Ishikawa (cell line): ENCODE data around the gene S100A6.

Experiments
- CEBPB ChIP-seq: IDR thresholded peaks from 2 replicates; pipeline ENCODE4 v1.6.1; 2012
- CREB1 ChIP-seq: IDR thresholded peaks from 2 replicates; pipeline ENCODE4 v1.6.1; 2012; ENCODE audit warnings: low read depth
- EGR1 ChIP-seq: IDR thresholded peaks from 2 replicates; pipeline ENCODE4 v1.6.1; 2012
- EP300 ChIP-seq: IDR thresholded peaks from 2 replicates; pipeline ENCODE4 v1.6.1; 2012; ENCODE audit warnings: borderline replicate concordance
- FOXM1 ChIP-seq: IDR thresholded peaks from 2 replicates; pipeline ENCODE4 v1.6.1; 2012; ENCODE audit warnings: low read depth, borderline replicate concordance
- MAX ChIP-seq: IDR thresholded peaks from 2 replicates; pipeline ENCODE4 v1.6.1; 2012
- NFIC ChIP-seq: IDR thresholded peaks from 2 replicates; pipeline ENCODE4 v1.6.1; 2012
- RAD21 ChIP-seq: IDR thresholded peaks from 2 replicates; pipeline ENCODE4 v1.6.1; 2012; ENCODE audit warnings: low read depth
- REST ChIP-seq: IDR thresholded peaks from 2 replicates; pipeline ENCODE4 v1.6.1; 2012; ENCODE audit warnings: low read depth, mild to moderate bottlenecking
- TAF1 ChIP-seq: IDR thresholded peaks from 2 replicates; pipeline ENCODE4 v1.6.1; 2012; ENCODE audit warnings: low read depth, mild to moderate bottlenecking
- TCF12 ChIP-seq: IDR thresholded peaks from 2 replicates; pipeline ENCODE4 v1.6.1; 2012; ENCODE audit warnings: low read depth
- TEAD4 ChIP-seq: IDR thresholded peaks from 2 replicates; pipeline ENCODE4 v1.6.1; 2012
- YY1 ChIP-seq: IDR thresholded peaks from 2 replicates; pipeline ENCODE4 v1.6.1; 2012; ENCODE audit warnings: low read depth
- ZBTB7A ChIP-seq: IDR thresholded peaks from 2 replicates; pipeline ENCODE4 v1.6.1; 2012; ENCODE audit warnings: low read depth
- TF ChIP-seq, protein P1 (sequence below): IDR thresholded peaks from 2 replicates; pipeline ENCODE4 v1.6.1; 2012

Gene S100A6

GRCh38 chr1:153520818-153521476 is 14.8 kb downstream of the S100A6 start:
- TF ChIP-seq FOXM1 (no peak), ZBTB7A (no peak), EGR1 (no peak), YY1 (no peak), MAX (no peak), TEAD4 (no peak), REST (no peak), EP300 (no peak), CREB1 (no peak), RAD21 (no peak), TCF12 (no peak), NFIC (no peak), TAF1 (no peak)
- TF ChIP-seq, protein P1, sequence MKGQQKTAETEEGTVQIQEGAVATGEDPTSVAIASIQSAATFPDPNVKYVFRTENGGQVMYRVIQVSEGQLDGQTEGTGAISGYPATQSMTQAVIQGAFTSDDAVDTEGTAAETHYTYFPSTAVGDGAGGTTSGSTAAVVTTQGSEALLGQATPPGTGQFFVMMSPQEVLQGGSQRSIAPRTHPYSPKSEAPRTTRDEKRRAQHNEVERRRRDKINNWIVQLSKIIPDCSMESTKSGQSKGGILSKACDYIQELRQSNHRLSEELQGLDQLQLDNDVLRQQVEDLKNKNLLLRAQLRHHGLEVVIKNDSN = no peak

- TF ChIP-seq RAD21 = no peak
- TF ChIP-seq EP300 = no peak
- no peak for TF ChIP-seq TAF1
These were observed 16.5 kb downstream of the S100A6 start for GRCh38 chr1:153519242-153519641.

DNA sequence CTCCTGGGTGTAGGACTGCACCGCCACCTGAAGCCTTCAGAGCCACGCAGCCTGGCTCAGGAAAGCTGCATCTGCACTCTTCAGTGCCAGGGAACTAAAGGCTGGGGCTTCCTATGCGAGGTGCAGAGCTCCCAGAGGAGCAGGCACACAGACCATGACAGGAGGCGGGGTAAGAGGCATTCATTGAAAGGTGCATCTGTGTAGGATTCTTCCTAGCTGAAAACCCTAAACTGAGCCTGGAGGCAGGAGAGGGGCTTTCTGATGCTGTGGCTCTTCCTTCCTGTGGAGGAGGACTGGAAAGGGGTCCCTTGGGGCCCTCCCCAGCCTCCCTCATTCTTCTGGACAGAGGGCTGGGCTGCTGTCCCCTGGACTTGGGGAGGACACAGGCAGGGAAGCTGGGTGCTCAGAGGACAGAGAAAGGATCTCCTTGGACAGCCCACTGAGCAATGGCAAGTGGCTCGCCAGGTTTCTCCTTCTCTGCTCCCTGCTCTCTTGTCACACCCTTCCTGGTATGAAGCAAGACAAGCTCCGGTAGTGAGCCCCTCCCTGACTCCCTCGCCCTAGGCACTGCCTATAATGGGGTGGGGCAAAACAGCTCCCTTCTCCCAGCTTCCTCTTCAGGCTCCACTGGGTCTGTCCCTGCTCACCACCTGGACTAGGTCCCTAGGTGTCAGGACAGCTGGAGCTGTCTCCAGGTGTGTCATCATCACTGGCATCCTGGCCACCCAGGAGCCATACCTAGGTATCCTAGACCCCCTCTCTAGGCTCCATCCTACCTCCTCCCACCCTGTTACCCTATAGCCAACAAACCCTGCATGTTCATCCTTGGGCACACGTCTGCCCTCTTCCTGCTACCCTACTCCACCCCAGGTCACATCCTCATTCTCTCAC is 20.0 kb downstream of the S100A6 start:
- TF ChIP-seq FOXM1 = no peak
- peak; percentile 90 for TF ChIP-seq CEBPB

GRCh38 chr1:153513666-153514065 is 22.1 kb downstream of the S100A6 start:
- TF ChIP-seq EGR1 (no peak), CEBPB (no peak)
- TF ChIP-seq, protein P1 = no peak

GRCh38 chr1:153513023-153513422 is 22.8 kb downstream of the S100A6 start:
- TF ChIP-seq ZBTB7A (no peak), EGR1 (no peak), RAD21 (peak; percentile 11; the same call in 1 of the 2 replicates), CREB1 (no peak), TCF12 (no peak)

DNA sequence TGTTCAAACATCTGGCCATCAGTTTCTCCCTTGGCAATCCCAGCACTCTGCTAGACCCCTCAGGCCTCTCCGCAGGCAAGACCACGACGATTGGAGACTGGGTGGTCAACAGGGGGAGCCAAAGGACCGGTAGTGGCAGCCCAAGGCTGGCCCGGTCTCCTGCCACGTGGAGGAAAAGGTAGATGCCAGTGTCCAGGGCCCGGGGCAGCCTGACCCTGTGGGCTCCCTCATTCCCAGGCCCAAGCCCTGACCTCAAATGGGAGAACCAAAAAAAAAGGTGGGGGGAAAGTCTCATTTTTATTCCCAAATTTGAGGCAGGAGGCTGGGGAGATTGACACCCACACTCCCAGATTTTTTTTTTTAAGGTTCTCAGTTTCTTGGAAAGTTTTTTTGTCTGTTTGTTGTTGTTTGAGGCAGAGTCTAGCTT is 24.8 kb downstream of the S100A6 start:
- TF ChIP-seq ZBTB7A (peak; percentile 63; the same call in 1 of the 2 replicates), CREB1 (no peak), TEAD4 (no peak), EGR1 (no peak), FOXM1 (no peak), MAX (peak; percentile 99), NFIC (peak; percentile 49), EP300 (no peak), RAD21 (peak; percentile 99), REST (no peak), TAF1 (no peak), CEBPB (no peak), YY1 (no peak), TCF12 (peak; percentile 28; the same call in 1 of the 2 replicates)
- TF ChIP-seq, protein P1 = peak; percentile 80
